K562 (cell line): ENCODE results near the gene IMPA2. TPM values are rescaled to one million over a fixed set of nuclear protein-coding genes. Genes with fewer than 3 reads are reported as not detected.

ENCODE experiments used
- ARID4B ChIP-seq: sonication (generic); formaldehyde crosslinking; IDR thresholded peaks from 2 replicates; pipeline ENCODE4 v1.8.0; 2022; ENCODE audit warnings: mild to moderate bottlenecking, missing genetic modification reagents
- CBX1 ChIP-seq: sonication (generic); IDR thresholded peaks from 2 replicates; pipeline ENCODE4 v1.6.1; 2016; ENCODE audit warnings: antibody characterized with exemption, low read depth, mild to moderate bottlenecking
- E4F1 ChIP-seq: fragments of 250-450 bp; sonication (Bioruptor Pico); IDR thresholded peaks from 2 replicates; pipeline ENCODE4 v1.5.0; 2021; ENCODE audit warnings: mild to moderate bottlenecking, borderline replicate concordance
- EP300 ChIP-seq: IDR thresholded peaks from 2 replicates; pipeline ENCODE4 v1.6.1; 2012; ENCODE audit warnings: low read length, improper control_type of control experiment
- FOXA3 ChIP-seq, 2 experiments: fragments of 450-650 bp in 1 of 2; sonication (generic) in 1 of 2; formaldehyde crosslinking; IDR thresholded peaks in 1 of 2; conservative IDR thresholded peaks in 1 of 2; 2 replicates each; pipeline versions ENCODE4 v1.4.0 to v1.8.0; 2020 to 2022; ENCODE audit warnings: mild to moderate bottlenecking in 2 of 2, missing genetic modification reagents in 1 of 2
- GABPA ChIP-seq: fragments of 200-800 bp; sonication (Bioruptor generic); conservative IDR thresholded peaks from 2 replicates; pipeline ENCODE4 v1.6.1; 2016; ENCODE audit warnings: low read depth, missing genetic modification characterization, missing compliant biosample characterization
- IRF1 ChIP-seq: sonication (generic); formaldehyde crosslinking; IDR thresholded peaks from 2 replicates; pipeline ENCODE4 v1.8.0; 2022; ENCODE audit warnings: missing genetic modification reagents, mild to moderate bottlenecking, borderline replicate concordance
- MITF ChIP-seq: IDR thresholded peaks from 2 replicates; pipeline ENCODE4 v1.6.1; 2014; ENCODE audit warnings: antibody characterized with exemption
- PCBP2 ChIP-seq: fragments of 200-400 bp; formaldehyde crosslinking; IDR thresholded peaks from 2 replicates; pipeline ENCODE4 v1.6.1; 2018; ENCODE audit warnings: low read length, low read depth, mild to moderate bottlenecking, moderate library complexity; ENCODE audit not compliant: poor library complexity, severe bottlenecking
- POLR2A ChIP-seq: fragments of 450-650 bp; conservative IDR thresholded peaks from 2 replicates; pipeline ENCODE4 v1.6.1; 2016
- POLR2G ChIP-seq: fragments of 200-400 bp; formaldehyde crosslinking; IDR thresholded peaks from 2 replicates; pipeline ENCODE4 v1.6.1; 2017; ENCODE audit warnings: low read depth, mild to moderate bottlenecking, antibody characterized with exemption, low read length, moderate library complexity
- TAF1 ChIP-seq: IDR thresholded peaks from 2 replicates; pipeline ENCODE4 v1.6.1; 2011; ENCODE audit warnings: mild to moderate bottlenecking, low read length, moderate library complexity; ENCODE audit not compliant: insufficient read depth, control insufficient read depth, severe bottlenecking; ENCODE audit errors: extremely low read depth
- TRIM28 ChIP-seq: fragments of 450-650 bp; IDR thresholded peaks from 2 replicates; pipeline ENCODE4 v1.6.1; 2017
- XRCC5 ChIP-seq: fragments of 200-400 bp; formaldehyde crosslinking; IDR thresholded peaks from 2 replicates; pipeline ENCODE4 v1.6.1; 2017; ENCODE audit warnings: low read depth, mild to moderate bottlenecking, low read length
- ZBTB17 ChIP-seq: fragments of 450-650 bp; formaldehyde crosslinking; IDR thresholded peaks from 2 replicates; pipeline ENCODE4 v1.4.0; 2020; ENCODE audit warnings: mild to moderate bottlenecking
- ZFX ChIP-seq: sonication (generic); formaldehyde crosslinking; IDR thresholded peaks from 2 replicates; pipeline ENCODE4 v1.8.0; 2022; ENCODE audit warnings: mild to moderate bottlenecking, missing genetic modification reagents, moderate library complexity
- ZNF274 ChIP-seq: IDR thresholded peaks from 2 replicates; pipeline ENCODE4 v1.6.1; 2011; ENCODE audit warnings: low read depth, mild to moderate bottlenecking, low read length, moderate library complexity, borderline replicate concordance
- polyA plus RNA-seq, 8 experiments: library from polyadenylated mRNA; depleted of rRNA in 4 of 8; stranded (reverse) in 5 of 8; unstranded in 3 of 8; fragments of >200 nt; fragmentation: Nextera tagmentation in 2 of 8; fragmentation: Illumina TruSeq in 1 of 8; extraction: Ambion mirVana in 2 of 8; extraction: Trizol in 1 of 8; gene quantifications; 2 replicates each; pipeline versions ENCODE4 v1.2.1 to v1.2.3, GENCODE V29; 2011 to 2014; ENCODE audit warnings: inconsistent platforms in 1 of 8, missing spikeins in 1 of 8
- total RNA-seq, 7 experiments: library from RNA; depleted of rRNA in 6 of 7; stranded (reverse); fragments of >200 nt in 6 of 7; fragmentation: Illumina TruSeq in 2 of 7; extraction: Trizol in 2 of 7; gene quantifications; 2 replicates each; pipeline versions ENCODE4 v1.2.1 to v1.2.3, GENCODE V29; 2011 to 2021; ENCODE audit warnings: low replicate concordance in 1 of 7

Gene IMPA2
- total and polyA plus RNA-seq, 9 of the 15 experiments (the other 6 are each of a cell fraction or from before 2014, with no cell fraction given) = 0.62 to 11.3 (median 5.7) TPM

- peak; percentile 77; the same call in 1 of the 2 replicates for TF ChIP-seq ARID4B (CRISPR knock-in tag)
- peak; percentile 87 for TF ChIP-seq POLR2A
- no peak for TF ChIP-seq IRF1
- peak; percentile 78 for TF ChIP-seq ZBTB17 (CRISPR knock-in tag)
- TF ChIP-seq MITF = 0 out of 2 replicates have a peak, but pooled peaks have one; percentile 14
- no peak for TF ChIP-seq TRIM28
- peak; percentile 97 for TF ChIP-seq POLR2G
- peak in 1 of 2 experiments; percentile 72; a peak in 1 of 4 replicates for TF ChIP-seq FOXA3 (CRISPR knock-in tag; conservative IDR thresholded peaks at IDR 0.05 in 1 of 2, IDR thresholded peaks at IDR 0.05 in 1 of 2)
- TF ChIP-seq EP300 = 0 out of 2 replicates have a peak, but pooled peaks have one; percentile 9
- no peak for TF ChIP-seq GABPA (tag)
- TF ChIP-seq ZNF274 = no peak
- peak; percentile 83; the same call in 1 of the 2 replicates for TF ChIP-seq CBX1
- TF ChIP-seq E4F1 = no peak
- peak; percentile 99 for TF ChIP-seq ZFX (CRISPR knock-in tag)
- no peak for TF ChIP-seq PCBP2
- TF ChIP-seq TAF1 = peak; percentile 40
- TF ChIP-seq XRCC5 = peak; percentile 74
These were observed 664 bp upstream of the IMPA2 start (continued) for GRCh38 chr18:11980494-11981191.
